ENCODE data around the gene FBXO27. TPM values are rescaled to one million over a fixed set of nuclear protein-coding genes. Genes with fewer than 3 reads are reported as not detected.

Gene FBXO27
- total and polyA plus RNA-seq, 2 of the 8 experiments (the other 6 are each of a cell fraction or from before 2014, with no cell fraction given): 10.9 to 25.5 TPM

GRCh38 chr19:39074205-39074692 is 41.9 kb upstream of the FBXO27 start (continued):
- no peak for TF ChIP-seq CHD7 (IDR thresholded peaks at IDR 0.05; ENCODE audit: insufficient replicate concordance, low read length)
- TF ChIP-seq KDM4A (IDR thresholded peaks at IDR 0.05; ENCODE audit: low read depth, low read length, severe bottlenecking): no peak
- TF ChIP-seq SP4 (IDR thresholded peaks at IDR 0.05; ENCODE audit: low read length): no peak
- TF ChIP-seq SP1 (IDR thresholded peaks at IDR 0.05; ENCODE audit: low read depth, low read length): no peak
- no peak for TF ChIP-seq SRF (IDR thresholded peaks at IDR 0.05; ENCODE audit: low read depth, low read length)
- no peak for TF ChIP-seq RAD21 (IDR thresholded peaks at IDR 0.05 in 1 of 2, conservative IDR thresholded peaks at IDR 0.05 in 1 of 2; ENCODE audit: low read depth in 2 of 2, low read length in 2 of 2)
- TF ChIP-seq CBX8 (IDR thresholded peaks at IDR 0.05; ENCODE audit: borderline replicate concordance, low read depth, low read length): no peak
- TF ChIP-seq MAX (IDR thresholded peaks at IDR 0.05): no peak
- TF ChIP-seq EZH2 (IDR thresholded peaks at IDR 0.05; ENCODE audit: low read depth, low read length, severe bottlenecking): no peak
- TF ChIP-seq BCL11A (IDR thresholded peaks at IDR 0.05; ENCODE audit: low read depth in 2 of 2, low read length in 2 of 2): no peak
- TF ChIP-seq CEBPB (IDR thresholded peaks at IDR 0.05; ENCODE audit: low read depth, low read length): no peak

All from H1 (cell line).